Liver (tissue), 9 donors: ENCODE measurements around the gene TREX2. TPM values are rescaled to one million over a fixed set of nuclear protein-coding genes. Genes with fewer than 3 reads are reported as not detected.

Source experiments
- DNase-seq: peaks from one replicate; pipeline ENCODE4 v3.0.0-alpha.2; 2017; ENCODE audit warnings: low spot score
- H3K27ac ChIP-seq, 2 donors: one replicate each; pipeline ENCODE4 v1.7.0; 2013; ENCODE audit warnings: inconsistent platforms in 2 of 2, low read length in 2 of 2, control low read depth in 1 of 2, low read depth in 1 of 2, mild to moderate bottlenecking in 1 of 2
- H3K27me3 ChIP-seq, 4 donors: one replicate each; pipeline versions ENCODE4 v1.6.1 to v1.7.0; 2013; ENCODE audit warnings: low read length in 3 of 4, inconsistent platforms in 1 of 4, mild to moderate bottlenecking in 1 of 4, moderate library complexity in 1 of 4; ENCODE audit not compliant: control insufficient read depth in 4 of 4, insufficient read depth in 4 of 4
- H3K36me3 ChIP-seq, 4 donors: one replicate each; pipeline versions ENCODE4 v1.6.1 to v1.7.0; 2013; ENCODE audit warnings: low read length in 3 of 4, mild to moderate bottlenecking in 3 of 4, low read depth in 1 of 4, moderate library complexity in 1 of 4; ENCODE audit not compliant: control insufficient read depth in 4 of 4, insufficient read depth in 3 of 4
- H3K4me1 ChIP-seq, 4 donors: one replicate each; pipeline versions ENCODE4 v1.6.1 to v1.7.0; 2013; ENCODE audit warnings: low read length in 3 of 4, mild to moderate bottlenecking in 3 of 4, moderate library complexity in 1 of 4; ENCODE audit not compliant: control insufficient read depth in 4 of 4, insufficient read depth in 4 of 4
- H3K4me3 ChIP-seq, 3 donors: one replicate each; pipeline versions ENCODE4 v1.6.1 to v1.7.0; 2013; ENCODE audit warnings: low read length in 3 of 3, control low read depth in 1 of 3, low read depth in 1 of 3, mild to moderate bottlenecking in 1 of 3
- H3K9ac ChIP-seq, 2 donors: one replicate each; pipeline ENCODE4 v1.7.0; 2013; ENCODE audit warnings: low read length in 2 of 2, mild to moderate bottlenecking in 2 of 2, moderate library complexity in 2 of 2, control low read depth in 1 of 2, low read depth in 1 of 2
- H3K9me3 ChIP-seq, 4 donors: one replicate each; pipeline versions ENCODE4 v1.6.1 to v1.7.0; 2013; ENCODE audit warnings: low read length in 3 of 4; ENCODE audit not compliant: control insufficient read depth in 4 of 4
- EGR1 ChIP-seq, 2 donors: IDR thresholded peaks; 2 replicates each; pipeline ENCODE4 v1.6.1; 2016 to 2018; ENCODE audit warnings: antibody characterized with exemption in 2 of 2, low read depth in 2 of 2
- FOXA1 ChIP-seq: IDR thresholded peaks from 2 replicates; pipeline ENCODE4 v1.6.1; 2016; ENCODE audit warnings: antibody characterized with exemption
- FOXA2 ChIP-seq: IDR thresholded peaks from 2 replicates; pipeline ENCODE4 v1.6.1; 2016; ENCODE audit warnings: antibody characterized with exemption
- GABPA ChIP-seq, 2 donors: IDR thresholded peaks in 1 of 2; conservative IDR thresholded peaks in 1 of 2; 2 replicates each; pipeline ENCODE4 v1.6.1; 2016; ENCODE audit warnings: antibody characterized with exemption in 2 of 2, mild to moderate bottlenecking in 1 of 2, moderate library complexity in 1 of 2
- HNF4A ChIP-seq, 2 donors: conservative IDR thresholded peaks; 2 replicates each; pipeline ENCODE4 v1.6.1; 2016; ENCODE audit warnings: antibody characterized with exemption in 2 of 2, mild to moderate bottlenecking in 2 of 2
- HNF4G ChIP-seq: IDR thresholded peaks from 2 replicates; pipeline ENCODE4 v1.6.1; 2016; ENCODE audit warnings: antibody characterized with exemption
- JUND ChIP-seq, 2 donors: IDR thresholded peaks; 2 replicates each; pipeline ENCODE4 v1.6.1; 2016; ENCODE audit warnings: antibody characterized with exemption in 2 of 2
- RAD21 ChIP-seq, 2 donors: IDR thresholded peaks; 2 replicates each; pipeline ENCODE4 v1.6.1; 2016; ENCODE audit warnings: antibody characterized with exemption in 2 of 2, mild to moderate bottlenecking in 2 of 2
- RXRA ChIP-seq, 2 donors: IDR thresholded peaks; 2 replicates each; pipeline ENCODE4 v1.6.1; 2017 to 2018; ENCODE audit warnings: antibody characterized with exemption in 2 of 2, mild to moderate bottlenecking in 1 of 2
- SP1 ChIP-seq: IDR thresholded peaks from 2 replicates; pipeline ENCODE4 v1.6.1; 2018; ENCODE audit warnings: antibody characterized with exemption, mild to moderate bottlenecking
- TAF1 ChIP-seq: conservative IDR thresholded peaks from 2 replicates; pipeline ENCODE4 v1.6.1; 2016; ENCODE audit warnings: antibody characterized with exemption, mild to moderate bottlenecking
- YY1 ChIP-seq: IDR thresholded peaks from 2 replicates; pipeline ENCODE4 v1.6.1; 2016; ENCODE audit warnings: antibody characterized with exemption, mild to moderate bottlenecking
- WGBS: extraction: QIAGEN DNeasy Blood & Tissue Kit; methylation state at CpG from one replicate; pipeline ENCODE4 v1.1.7; 2013; 5-methylcytosine and 5-hydroxymethylcytosine counted together
- polyA plus RNA-seq, 2 donors: library from polyadenylated mRNA; stranded (reverse) in 1 of 2; unstranded in 1 of 2; fragments of 200-250 nt in 1 of 2; fragments of >200 nt in 1 of 2; fragmentation: Nextera tagmentation in 1 of 2; extraction: Ambion mirVana in 1 of 2; gene quantifications; one replicate each; pipeline versions ENCODE4 v1.2.1 to v1.2.3, GENCODE V29; 2013 to 2015
- total RNA-seq, 2 donors: library from RNA; depleted of rRNA; stranded (reverse); fragments of >200 nt; gene quantifications; one replicate each; pipeline ENCODE4 v1.2.3, GENCODE V29; 2014
- TF ChIP-seq, protein P1 (sequence below): IDR thresholded peaks from 2 replicates; pipeline ENCODE4 v1.6.1; 2016; ENCODE audit warnings: antibody characterized with exemption
- TF ChIP-seq, protein P2 (sequence below): IDR thresholded peaks from 2 replicates; pipeline ENCODE4 v1.6.1; 2016; ENCODE audit warnings: antibody characterized with exemption, mild to moderate bottlenecking
- TF ChIP-seq, protein P3 (sequence below): IDR thresholded peaks from 2 replicates; pipeline ENCODE4 v1.6.1; 2016; ENCODE audit warnings: antibody characterized with exemption
- TF ChIP-seq, protein P4 (sequence below): fragments of 150-350 bp; IDR thresholded peaks from 2 replicates; pipeline ENCODE4 v1.5.1; 2017; ENCODE audit warnings: improper control_type of control experiment, low read depth, low read length; ENCODE audit not compliant: missing input control
- TF ChIP-seq, protein P5 (sequence below): IDR thresholded peaks from 2 replicates; pipeline ENCODE4 v1.6.1; 2016; ENCODE audit warnings: antibody characterized with exemption
- donor health status: healthy.
- donor health status: healthy.
- donor health status: healthy.
- donor health status: healthy.
- donor health status: healthy.

The TREX2 gene
- total and polyA plus RNA-seq, 4 donors: 0.13 to 1.3 (median 1.2) TPM; not detected in 1

DNA sequence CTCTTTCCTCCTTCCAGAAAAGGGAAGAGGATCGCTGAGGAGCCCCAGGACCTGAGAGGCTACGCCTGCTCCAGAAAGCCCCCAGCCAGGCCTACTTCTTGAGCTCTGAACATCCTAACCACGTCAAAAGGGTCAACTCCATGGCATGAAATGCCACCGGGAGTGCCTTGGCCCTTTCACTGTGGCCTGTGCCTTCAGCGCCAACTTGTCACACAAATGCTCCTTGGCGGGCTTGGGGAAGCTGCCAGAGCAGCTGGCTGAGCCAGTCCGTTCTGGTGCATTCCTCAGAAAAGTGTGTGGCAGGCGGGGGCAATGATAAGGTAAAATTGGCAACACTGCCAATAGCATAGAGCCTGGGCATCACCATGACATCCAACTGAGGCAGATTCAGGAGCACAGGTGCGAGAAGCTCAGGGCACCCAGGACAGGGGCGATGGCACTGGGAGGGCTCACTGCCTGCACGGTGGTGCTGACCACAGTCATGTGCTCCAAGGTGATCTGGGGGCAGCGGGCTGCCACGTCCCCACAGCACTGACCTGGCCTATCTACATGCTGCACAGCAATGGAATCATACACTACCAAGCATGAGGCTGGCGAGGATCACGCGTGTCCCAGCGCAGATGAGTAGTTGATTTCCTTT, 12.1 kb upstream of the TREX2 start:
- H3K4me1 ChIP-seq: no peaks in the 10 kb centered on the region
- H3K36me3 ChIP-seq: peaks cover 0 to 6% (median 3%) of the 10 kb centered on the region in 4 donors
- H3K27ac ChIP-seq: no peak overlapping the region
- H3K27me3 ChIP-seq: no peaks in the 10 kb centered on the region
- no peaks in the 10 kb centered on the region for H3K9me3 ChIP-seq
- no peak overlapping the region for H3K9ac ChIP-seq
- DNase-seq: no peak
- TF ChIP-seq YY1: no peak
- TF ChIP-seq JUND (IDR thresholded peaks at IDR 0.05): no peak
- TF ChIP-seq, protein P1, sequence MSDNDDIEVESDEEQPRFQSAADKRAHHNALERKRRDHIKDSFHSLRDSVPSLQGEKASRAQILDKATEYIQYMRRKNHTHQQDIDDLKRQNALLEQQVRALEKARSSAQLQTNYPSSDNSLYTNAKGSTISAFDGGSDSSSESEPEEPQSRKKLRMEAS: no peak
- TF ChIP-seq, protein P2, sequence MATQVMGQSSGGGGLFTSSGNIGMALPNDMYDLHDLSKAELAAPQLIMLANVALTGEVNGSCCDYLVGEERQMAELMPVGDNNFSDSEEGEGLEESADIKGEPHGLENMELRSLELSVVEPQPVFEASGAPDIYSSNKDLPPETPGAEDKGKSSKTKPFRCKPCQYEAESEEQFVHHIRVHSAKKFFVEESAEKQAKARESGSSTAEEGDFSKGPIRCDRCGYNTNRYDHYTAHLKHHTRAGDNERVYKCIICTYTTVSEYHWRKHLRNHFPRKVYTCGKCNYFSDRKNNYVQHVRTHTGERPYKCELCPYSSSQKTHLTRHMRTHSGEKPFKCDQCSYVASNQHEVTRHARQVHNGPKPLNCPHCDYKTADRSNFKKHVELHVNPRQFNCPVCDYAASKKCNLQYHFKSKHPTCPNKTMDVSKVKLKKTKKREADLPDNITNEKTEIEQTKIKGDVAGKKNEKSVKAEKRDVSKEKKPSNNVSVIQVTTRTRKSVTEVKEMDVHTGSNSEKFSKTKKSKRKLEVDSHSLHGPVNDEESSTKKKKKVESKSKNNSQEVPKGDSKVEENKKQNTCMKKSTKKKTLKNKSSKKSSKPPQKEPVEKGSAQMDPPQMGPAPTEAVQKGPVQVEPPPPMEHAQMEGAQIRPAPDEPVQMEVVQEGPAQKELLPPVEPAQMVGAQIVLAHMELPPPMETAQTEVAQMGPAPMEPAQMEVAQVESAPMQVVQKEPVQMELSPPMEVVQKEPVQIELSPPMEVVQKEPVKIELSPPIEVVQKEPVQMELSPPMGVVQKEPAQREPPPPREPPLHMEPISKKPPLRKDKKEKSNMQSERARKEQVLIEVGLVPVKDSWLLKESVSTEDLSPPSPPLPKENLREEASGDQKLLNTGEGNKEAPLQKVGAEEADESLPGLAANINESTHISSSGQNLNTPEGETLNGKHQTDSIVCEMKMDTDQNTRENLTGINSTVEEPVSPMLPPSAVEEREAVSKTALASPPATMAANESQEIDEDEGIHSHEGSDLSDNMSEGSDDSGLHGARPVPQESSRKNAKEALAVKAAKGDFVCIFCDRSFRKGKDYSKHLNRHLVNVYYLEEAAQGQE: no peak
- TF ChIP-seq HNF4G: no peak
- no peak for TF ChIP-seq FOXA2
- TF ChIP-seq, protein P3, sequence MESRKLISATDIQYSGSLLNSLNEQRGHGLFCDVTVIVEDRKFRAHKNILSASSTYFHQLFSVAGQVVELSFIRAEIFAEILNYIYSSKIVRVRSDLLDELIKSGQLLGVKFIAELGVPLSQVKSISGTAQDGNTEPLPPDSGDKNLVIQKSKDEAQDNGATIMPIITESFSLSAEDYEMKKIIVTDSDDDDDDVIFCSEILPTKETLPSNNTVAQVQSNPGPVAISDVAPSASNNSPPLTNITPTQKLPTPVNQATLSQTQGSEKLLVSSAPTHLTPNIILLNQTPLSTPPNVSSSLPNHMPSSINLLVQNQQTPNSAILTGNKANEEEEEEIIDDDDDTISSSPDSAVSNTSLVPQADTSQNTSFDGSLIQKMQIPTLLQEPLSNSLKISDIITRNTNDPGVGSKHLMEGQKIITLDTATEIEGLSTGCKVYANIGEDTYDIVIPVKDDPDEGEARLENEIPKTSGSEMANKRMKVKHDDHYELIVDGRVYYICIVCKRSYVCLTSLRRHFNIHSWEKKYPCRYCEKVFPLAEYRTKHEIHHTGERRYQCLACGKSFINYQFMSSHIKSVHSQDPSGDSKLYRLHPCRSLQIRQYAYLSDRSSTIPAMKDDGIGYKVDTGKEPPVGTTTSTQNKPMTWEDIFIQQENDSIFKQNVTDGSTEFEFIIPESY: no peak
- TF ChIP-seq SP1: no peak
- no peak for TF ChIP-seq TAF1
- TF ChIP-seq GABPA (IDR thresholded peaks at IDR 0.05 in 1 of 2, conservative IDR thresholded peaks at IDR 0.05 in 1 of 2): no peak
- TF ChIP-seq RAD21 (IDR thresholded peaks at IDR 0.05): no peak
- TF ChIP-seq EGR1 (IDR thresholded peaks at IDR 0.05; ENCODE audit: low read depth in 2 of 2): no peak
- no peak for TF ChIP-seq HNF4A (conservative IDR thresholded peaks at IDR 0.05)
- no peak for TF ChIP-seq FOXA1
- no peak for TF ChIP-seq RXRA (IDR thresholded peaks at IDR 0.05)
- TF ChIP-seq, protein P4, sequence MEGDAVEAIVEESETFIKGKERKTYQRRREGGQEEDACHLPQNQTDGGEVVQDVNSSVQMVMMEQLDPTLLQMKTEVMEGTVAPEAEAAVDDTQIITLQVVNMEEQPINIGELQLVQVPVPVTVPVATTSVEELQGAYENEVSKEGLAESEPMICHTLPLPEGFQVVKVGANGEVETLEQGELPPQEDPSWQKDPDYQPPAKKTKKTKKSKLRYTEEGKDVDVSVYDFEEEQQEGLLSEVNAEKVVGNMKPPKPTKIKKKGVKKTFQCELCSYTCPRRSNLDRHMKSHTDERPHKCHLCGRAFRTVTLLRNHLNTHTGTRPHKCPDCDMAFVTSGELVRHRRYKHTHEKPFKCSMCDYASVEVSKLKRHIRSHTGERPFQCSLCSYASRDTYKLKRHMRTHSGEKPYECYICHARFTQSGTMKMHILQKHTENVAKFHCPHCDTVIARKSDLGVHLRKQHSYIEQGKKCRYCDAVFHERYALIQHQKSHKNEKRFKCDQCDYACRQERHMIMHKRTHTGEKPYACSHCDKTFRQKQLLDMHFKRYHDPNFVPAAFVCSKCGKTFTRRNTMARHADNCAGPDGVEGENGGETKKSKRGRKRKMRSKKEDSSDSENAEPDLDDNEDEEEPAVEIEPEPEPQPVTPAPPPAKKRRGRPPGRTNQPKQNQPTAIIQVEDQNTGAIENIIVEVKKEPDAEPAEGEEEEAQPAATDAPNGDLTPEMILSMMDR: no peak
- TF ChIP-seq, protein P5, sequence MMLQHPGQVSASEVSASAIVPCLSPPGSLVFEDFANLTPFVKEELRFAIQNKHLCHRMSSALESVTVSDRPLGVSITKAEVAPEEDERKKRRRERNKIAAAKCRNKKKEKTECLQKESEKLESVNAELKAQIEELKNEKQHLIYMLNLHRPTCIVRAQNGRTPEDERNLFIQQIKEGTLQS: no peak
- 96% methylated on average over 17 of the region's 17 CpGs for WGBS
- H3K4me3 ChIP-seq: no peak overlapping the region
